Uterus (tissue), 2 donors: Measurements from ENCODE around the gene CLDN6.

ENCODE experiments used
- CTCF ChIP-seq, 4 experiments: fragments of 200-600 bp in 2 of 4; fragments of 450-650 bp in 2 of 4; sonication (generic) in 2 of 4; IDR thresholded peaks; one replicate each; pipeline ENCODE4 v1.5.1; 2016 to 2019; ENCODE audit warnings: antibody characterized with exemption in 4 of 4, mild to moderate bottlenecking in 2 of 4, moderate library complexity in 1 of 4
- POLR2A ChIP-seq, 2 donors: fragments of 450-650 bp; IDR thresholded peaks; one replicate each; pipeline ENCODE4 v1.6.1; 2016; ENCODE audit warnings: antibody characterized with exemption in 2 of 2, mild to moderate bottlenecking in 1 of 2, moderate library complexity in 1 of 2

- no peak for TF ChIP-seq CTCF (IDR thresholded peaks at IDR 0.05)
- no peak for TF ChIP-seq POLR2A (IDR thresholded peaks at IDR 0.05)
These were observed 3.8 kb downstream of the CLDN6 start for GRCh38 chr16:3013998-3014690.
